Measurements from ENCODE around the gene BTNL2. TPM values are rescaled to one million over a fixed set of nuclear protein-coding genes. Genes with fewer than 3 reads are reported as not detected.

Gene BTNL2
- total and polyA plus RNA-seq, 2 donors (not counting 3 experiments of a cell fraction or from before 2014, with no cell fraction given), result not detected

DNA sequence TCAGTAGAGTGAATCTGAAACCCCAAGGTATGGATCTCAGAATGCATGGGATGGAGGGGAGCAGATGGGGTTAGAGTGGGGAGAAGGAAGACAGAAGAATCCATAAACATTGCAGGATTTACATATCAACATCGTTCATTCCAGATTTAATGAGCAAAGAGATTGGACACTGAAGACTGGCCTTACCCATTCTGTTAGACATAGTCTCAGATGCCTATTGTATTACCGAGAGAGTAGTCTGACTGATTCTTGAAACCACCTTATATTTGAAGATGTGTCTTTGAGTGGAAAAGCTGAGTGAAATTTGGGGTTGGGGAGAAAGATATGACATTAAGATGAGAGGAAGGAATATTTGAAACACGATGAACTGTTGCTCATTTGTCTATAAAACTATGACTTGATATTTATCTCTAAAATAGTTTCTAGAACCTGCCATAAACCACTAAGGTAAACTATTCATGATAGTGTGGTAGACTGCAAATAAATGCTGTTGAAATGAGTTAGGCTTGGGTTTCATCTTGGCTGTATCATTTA is 38.4 kb upstream of the BTNL2 start:
- H3K79me2 ChIP-seq (ENCODE audit: control insufficient read depth, insufficient read depth, low read length), result no peaks in the 10 kb centered on the region
- no peak overlapping the region for H3K4me3 ChIP-seq (replicated peaks in 1 of 3; ENCODE audit: insufficient read depth in 1 of 3, low read depth in 1 of 3, low read length in 3 of 3)
- CTCF ChIA-PET, result interaction anchor here (1.0 kb wide), 1 partner anchor 44 kb away, joined by 4 read pairs; no protein-coding TSS in a partner anchor
- FAIRE-seq, result no peak
- no peaks in the 10 kb centered on the region for H3K4me1 ChIP-seq (ENCODE audit: control insufficient read depth, extremely low read depth, insufficient read depth, low read length)
- BruUV-seq (replicated peaks), result no TSS peak
- H4K20me1 ChIP-seq (replicated peaks; ENCODE audit: control insufficient read depth, extremely low read depth, insufficient read depth, low read length), result no peaks in the 10 kb centered on the region
- H3K27me3 ChIP-seq (ENCODE audit: control insufficient read depth in 2 of 2, insufficient read depth in 2 of 2, low read length in 2 of 2), result peaks cover 6 to 12% of the 10 kb centered on the region in 2 experiments
- dilution Hi-C loops (cut with MboI; ENCODE audit: extremely low pct_ligation_motif_present, low sequenced_read_pairs) (no loop called here), intact Hi-C loops (cut with micrococcal nuclease) (no loop called here)
- POLR2A ChIA-PET, result no interaction called here
- no peaks in the 10 kb centered on the region for H3K9me3 ChIP-seq (replicated peaks; ENCODE audit: control insufficient read depth, insufficient read depth, low read length)
- H3K27ac ChIP-seq (ENCODE audit: insufficient read depth, low read depth, low read length), result no peak overlapping the region
- H3K36me3 ChIP-seq (ENCODE audit: control insufficient read depth in 2 of 2, extremely low read depth in 1 of 2, insufficient read depth in 2 of 2, low read length in 2 of 2), result no peaks in the 10 kb centered on the region
- no peaks in the 10 kb centered on the region for H3K9me1 ChIP-seq (replicated peaks; ENCODE audit: control insufficient read depth, extremely low read depth, insufficient read depth, low read length)
- TF ChIP-seq GATA2 (IDR thresholded peaks at IDR 0.05; ENCODE audit: insufficient read depth, insufficient read length, low read depth, low read length) (no peak), EZH2 (IDR thresholded peaks at IDR 0.05; ENCODE audit: borderline replicate concordance, low read depth, low read length, severe bottlenecking) (no peak), JUN (IDR thresholded peaks at IDR 0.05; ENCODE audit: borderline replicate concordance, insufficient read depth, insufficient read length, low read depth) (no peak), MYC (IDR thresholded peaks at IDR 0.05; ENCODE audit: low read depth, low read length) (no peak), POLR2AphosphoS5 (IDR thresholded peaks at IDR 0.05; ENCODE audit: insufficient read depth, low read depth, low read length) (no peak), CTCF (IDR thresholded peaks at IDR 0.05; ENCODE audit: extremely low read depth in 1 of 2, insufficient read depth in 1 of 2, low read depth in 1 of 2, low read length in 2 of 2) (no peak)
- no peak overlapping the region for H3K9ac ChIP-seq (replicated peaks; ENCODE audit: extremely low read depth, insufficient read depth, low read length)
- H2AFZ ChIP-seq (ENCODE audit: low read depth, low read length), result no peak overlapping the region
- DNase-seq (ENCODE audit: low read depth, low spot score), result no peak
- no peak overlapping the region for H3K4me2 ChIP-seq (ENCODE audit: insufficient read depth, low read length)
